Activated CD8-positive, alpha-beta memory T cell treated with anti-CD3 and anti-CD28 coated beads, Interleukin-2, amount 50 U/mL, for 4 hours (primary cell): ENCODE results near the gene ACOX3.
"Not testable (repeated sequence)": the region's sequence is repeated elsewhere in the genome, so short reads cannot be mapped to it uniquely, and the experiment has no call there.

Experiments used
- DNase-seq: peaks from one replicate; pipeline ENCODE4 v3.0.0-alpha.2; 2020

Gene ACOX3

DNA sequence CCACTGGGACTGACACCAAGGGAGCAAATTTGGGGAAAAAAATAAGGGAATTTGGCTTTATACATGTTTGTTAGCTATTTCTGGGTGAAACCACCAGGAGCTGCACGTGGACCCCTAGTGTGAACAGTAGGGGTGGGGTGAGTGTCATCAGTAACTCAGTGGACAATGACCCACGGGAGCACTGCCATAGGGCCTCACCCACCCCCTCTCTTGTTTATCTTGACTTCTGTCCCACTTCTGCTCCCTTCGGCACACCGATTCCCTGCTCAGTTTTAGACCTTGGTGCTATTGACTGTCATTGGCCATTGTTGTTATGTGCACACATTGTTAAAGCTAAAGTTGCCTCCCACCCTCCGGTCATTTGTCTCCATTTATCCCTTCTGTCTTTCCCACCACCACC, 9.0 kb downstream of the ACOX3 start:
- DNase-seq, result no peak

DNA sequence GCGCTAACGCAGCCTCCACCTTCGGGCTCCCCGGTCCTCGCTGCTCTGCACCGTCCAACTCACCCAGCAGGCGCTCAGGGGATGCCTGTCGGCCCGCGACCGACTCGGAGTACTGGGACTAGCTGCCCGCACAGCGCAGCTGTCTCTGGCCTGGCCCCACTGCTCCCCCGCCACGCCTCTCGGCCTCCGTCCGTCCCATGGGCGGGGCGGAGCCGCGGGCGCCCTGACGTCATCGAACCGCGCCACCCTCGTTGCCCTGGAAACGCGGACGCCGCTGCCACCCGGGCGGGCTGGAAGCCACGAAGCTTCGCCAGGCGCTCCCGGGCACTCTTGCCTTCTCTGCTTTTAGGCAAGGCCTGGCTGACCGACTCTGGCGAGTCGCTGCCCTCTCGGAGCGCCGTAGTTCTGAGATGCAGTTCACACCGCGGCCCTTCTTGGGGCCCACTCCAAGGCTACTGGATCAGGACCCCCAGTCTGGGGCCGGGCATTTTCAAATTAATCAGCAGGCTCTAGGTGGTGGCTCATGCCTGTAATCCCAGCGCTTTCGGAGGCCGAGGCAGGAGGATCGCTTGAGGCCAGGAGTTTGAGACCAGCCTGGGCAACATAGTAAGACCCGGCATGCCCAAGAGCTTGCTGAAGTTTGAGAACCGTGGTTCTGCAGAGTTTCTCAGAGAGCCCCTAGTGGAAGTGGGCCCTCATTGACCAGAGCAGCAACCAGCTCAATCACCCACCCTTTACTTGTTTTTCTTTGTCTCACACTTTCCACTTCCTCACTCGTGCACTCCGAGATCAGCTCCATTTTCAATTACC, 12.0 kb downstream of the ACOX3 start:
- peak; percentile 93 for DNase-seq

DNA sequence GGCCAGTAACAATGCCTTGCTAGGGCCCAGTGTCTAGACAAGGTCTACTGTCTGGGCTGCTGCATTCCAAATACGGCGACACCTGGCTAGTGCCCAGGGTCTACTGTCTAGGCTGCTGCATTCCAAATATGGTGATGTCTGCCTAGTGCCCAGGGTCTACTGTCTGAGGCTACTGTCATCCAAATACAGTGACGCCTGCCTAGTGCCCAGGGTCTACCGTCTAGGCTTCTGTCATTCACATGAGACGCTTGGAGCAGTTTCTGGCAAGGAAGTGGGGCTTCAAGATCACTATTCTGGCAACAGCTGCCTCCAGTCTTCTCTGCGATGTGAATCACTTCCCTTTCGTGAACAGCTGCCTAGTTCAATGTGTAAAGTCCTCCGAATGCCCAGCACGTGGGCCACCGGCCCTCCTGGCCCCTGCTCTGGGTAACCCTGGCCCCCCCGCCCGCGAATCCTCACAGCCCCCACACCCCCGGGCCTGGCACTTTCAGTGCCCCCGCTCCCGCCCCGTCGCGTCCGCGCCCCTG, 12.7 kb downstream of the ACOX3 start:
- DNase-seq, result no peak

DNA sequence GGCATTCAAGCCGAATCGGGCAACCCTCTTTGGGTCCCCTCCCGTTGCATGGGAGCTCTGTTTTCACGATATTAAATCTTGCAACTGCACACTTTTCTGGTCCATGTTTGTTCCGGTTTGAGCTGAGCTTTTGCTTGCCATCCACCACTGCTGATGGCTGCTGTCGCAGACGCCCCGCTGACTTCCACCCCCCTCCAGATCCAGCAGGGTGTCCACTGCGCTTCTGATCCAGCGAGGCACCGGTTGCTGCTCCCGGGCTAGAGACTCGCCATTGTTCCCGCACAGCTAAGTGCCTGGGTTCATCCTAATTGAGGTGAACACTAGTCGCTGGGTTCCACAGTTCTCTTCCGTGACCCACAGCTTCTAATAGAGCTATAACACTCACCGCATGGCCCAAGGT, 13.3 kb downstream of the ACOX3 start:
- no peak for DNase-seq

DNA sequence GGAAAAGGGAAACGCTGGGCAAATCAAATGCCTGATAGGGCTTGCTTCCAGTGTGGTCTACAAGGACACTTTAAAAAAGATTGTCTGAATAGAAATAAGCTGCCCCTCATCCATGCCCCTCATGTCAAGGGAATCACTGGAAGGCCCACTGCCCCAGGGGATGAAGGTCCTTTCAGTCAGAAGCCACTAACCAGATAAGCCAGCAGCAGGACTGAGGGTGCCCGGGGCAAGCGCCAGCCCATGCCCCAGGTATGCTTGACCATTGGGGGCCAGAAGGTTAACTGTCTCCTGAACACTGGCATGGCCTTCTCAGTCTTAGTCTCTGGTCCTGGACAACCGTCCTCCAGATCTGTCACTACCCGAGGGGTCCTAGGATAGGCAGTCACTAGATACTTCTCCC, 17.7 kb downstream of the ACOX3 start:
- DNase-seq, result no peak

DNA sequence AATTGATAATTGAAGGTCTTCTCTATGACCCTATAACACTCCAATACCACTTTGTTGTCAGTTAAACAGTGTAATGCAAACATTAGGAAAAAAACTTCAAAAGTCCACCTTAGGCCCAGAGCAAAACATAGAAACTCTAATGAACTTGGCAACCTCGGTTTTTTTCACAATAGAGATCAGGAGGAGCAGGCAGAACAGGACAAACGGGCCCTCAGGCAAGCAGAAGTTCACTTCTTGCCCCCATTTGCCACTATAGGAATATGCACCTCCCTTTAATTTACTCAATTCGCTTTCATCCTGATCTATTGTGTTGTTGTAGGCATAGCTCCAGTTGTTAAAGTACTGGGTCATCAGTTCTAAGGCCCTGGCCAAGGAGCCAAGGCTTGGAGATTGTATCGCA, 18.2 kb downstream of the ACOX3 start:
- DNase-seq, result no peak

- not testable (repeated sequence) for DNase-seq
Measured at GRCh38 chr4:8420151-8420550, 20.4 kb downstream of the ACOX3 start.

DNA sequence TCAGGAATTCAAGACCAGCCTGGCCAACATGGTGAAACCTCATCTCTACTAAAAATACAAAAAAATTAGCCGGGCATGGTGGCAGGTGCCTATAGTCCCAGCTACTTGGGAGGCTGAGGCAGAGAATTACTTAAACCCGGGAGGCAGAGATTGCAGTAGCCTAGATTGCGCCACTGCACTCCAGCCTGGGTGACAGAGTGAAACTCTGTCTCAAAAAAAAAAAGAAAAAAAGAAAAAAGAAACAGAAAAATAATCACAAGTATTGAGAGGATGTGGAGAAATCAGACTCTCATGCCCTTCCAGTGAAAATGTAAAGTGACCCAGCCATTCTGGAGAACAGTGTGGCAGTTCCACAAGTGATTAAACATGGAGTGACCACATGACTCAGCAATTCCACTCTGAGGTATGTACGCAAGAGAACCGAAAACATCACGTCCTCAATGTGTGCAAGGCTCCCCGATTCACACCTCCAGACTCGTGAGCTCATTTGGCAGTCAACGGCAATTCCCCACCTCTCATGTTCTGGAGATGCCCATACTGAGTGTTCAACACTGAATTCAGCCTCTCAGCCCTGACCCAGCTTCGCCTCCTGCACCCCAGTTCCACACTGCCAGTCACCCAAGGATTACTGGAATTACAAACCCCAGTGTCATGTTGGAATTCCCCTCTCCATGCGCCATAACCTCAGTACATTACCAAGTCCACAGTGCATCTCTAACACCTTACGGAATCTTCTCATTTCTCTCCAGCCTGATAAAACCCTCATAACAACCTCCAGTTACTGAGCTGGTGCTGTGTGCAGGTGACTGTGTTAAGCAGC, 21.1 kb downstream of the ACOX3 start:
- DNase-seq, result no peak

- DNase-seq, result no peak
Measured at GRCh38 chr4:8417071-8417614, 23.4 kb downstream of the ACOX3 start.

GRCh38 chr4:8414377-8414776, 26.1 kb downstream of the ACOX3 start:
- DNase-seq, result peak; percentile 35

- DNase-seq, result no peak
Measured at GRCh38 chr4:8412288-8412687, 28.2 kb downstream of the ACOX3 start.

DNA sequence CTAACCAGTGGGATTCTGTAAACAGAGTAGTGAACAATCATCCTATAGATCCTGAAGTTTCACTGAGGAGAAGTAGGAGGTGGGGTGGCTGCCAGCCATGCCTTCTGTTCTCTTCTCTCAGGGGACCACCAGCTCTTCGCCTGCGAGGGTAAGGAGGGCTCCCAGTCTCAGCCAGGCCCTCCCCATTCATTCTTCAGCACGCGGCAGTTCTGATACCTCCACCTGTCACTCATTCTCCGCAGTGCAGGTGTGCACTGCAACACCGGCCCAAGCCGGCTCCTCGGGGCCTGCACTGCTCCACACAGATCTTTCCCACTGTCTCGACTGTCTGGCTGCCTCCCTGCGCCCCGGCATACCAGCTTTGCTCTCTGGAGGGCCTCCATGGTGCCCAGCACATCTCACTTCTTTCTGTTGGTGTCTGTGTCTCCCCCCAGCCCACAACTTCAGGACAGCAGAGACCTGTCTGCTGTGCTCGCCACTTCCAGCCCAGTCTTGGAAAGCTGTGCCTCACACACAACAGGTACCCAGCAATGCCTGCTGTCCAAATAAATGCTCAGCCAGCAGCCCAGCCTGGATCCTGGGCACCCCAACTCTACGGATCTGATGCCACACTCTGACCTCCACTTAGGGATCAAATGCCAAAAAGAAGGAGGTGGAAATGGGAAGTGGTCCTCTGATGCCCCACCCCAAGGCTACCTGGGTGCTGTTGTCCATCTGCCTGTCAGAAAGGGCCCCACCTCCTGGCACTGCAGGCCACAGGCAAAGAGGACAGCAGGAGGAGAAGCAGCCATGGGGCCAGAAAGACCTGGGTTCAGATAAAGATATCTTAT, 29.0 kb downstream of the ACOX3 start:
- no peak for DNase-seq

DNA sequence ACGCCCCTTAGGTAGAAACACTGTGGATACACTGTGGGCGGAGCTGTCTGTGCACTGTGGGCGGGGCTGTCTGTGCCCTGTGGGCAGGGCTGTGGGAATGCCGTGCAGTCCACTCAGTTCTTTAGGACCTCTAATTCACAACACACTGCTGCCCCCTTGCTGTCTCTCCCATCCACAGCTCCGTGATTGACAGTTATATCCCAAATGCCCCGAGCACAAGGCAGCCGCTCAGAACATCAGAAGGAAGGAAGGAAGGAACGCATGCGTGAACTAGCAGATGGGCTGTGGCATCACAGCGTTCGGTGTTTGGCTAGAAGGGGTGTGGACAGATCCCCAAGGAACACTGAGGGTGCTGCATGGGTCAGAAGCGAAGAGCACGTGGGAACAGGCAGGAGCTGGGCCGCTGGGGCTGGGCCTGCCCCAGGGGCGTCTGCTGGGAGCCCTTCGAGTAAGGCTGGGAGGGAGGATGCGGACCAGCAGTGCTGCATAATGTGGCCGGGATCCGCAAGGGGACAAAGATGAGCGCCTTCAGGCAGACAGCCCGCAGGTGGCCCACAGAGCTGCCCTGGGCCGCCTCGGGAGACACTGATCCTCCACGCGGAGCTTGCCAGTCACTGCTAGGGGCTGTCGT, 29.8 kb downstream of the ACOX3 start:
- no peak for DNase-seq

DNA sequence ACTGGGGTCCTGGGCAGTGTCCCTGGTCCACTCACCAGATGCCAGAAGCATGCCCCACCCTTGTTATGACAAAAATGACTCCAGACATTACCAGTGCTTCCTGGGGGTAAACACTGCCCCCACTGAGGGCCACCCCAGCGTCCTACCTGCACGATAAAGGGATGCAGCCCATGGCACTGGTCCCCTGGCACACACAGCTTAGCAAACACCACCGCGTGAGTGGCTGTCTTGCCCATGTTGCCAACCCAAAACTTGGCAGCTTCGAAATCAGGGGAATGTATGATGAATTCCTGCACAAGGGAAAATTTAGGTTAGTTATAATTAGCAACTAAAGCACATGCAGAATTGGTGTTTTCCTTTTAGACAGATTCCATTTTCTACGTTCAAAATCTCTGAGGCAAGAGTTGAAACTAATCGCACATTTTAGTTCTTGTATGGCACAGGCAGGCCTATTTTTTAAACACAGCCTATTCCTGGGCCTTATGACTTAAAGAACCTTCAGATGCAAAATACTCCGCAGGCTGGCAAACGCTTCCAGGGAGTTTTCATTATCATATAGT, 30.4 kb downstream of the ACOX3 start:
- no peak for DNase-seq

DNA sequence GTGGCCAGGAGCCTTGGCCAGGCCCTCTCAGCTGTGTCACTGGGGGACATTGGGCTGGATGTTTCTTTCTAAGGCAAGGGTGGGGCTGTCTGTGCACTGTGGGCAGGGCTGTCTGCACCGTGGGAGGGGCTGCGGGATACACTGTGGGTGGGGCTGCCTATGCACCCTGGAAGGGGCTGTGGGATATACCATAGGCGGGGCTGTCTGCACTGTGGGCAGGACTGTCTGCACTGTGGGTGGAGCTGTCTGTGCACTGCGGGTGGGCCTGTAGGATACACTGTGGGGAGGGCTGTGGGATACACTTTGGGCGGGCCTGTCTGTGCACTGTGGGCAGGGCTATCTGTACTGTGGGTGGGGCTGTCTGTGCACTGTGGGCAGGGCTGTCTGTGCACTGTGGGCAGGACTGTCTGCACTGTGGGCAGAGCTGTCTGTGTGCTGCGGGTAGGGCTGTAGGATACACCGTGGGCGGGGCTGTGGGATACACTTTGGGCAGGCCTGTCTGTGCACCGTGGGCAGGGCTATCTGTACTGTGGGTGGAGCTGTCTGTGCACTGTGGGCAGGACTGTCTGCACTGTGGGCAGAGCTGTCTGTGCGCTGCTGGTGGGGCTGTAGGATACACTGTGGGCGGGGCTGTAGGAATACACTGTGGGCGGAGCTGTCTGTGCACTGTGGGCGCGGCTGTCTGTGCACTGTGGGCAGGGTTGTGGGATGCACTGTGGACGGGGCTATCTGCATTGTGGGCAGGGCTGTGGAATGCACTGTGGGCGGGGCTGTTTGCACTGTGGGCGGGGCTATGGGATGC, 31.1 kb downstream of the ACOX3 start:
- peak; percentile 57 for DNase-seq

- DNase-seq, result no peak
Measured at GRCh38 chr4:8407756-8408155, 32.8 kb downstream of the ACOX3 start.

DNA sequence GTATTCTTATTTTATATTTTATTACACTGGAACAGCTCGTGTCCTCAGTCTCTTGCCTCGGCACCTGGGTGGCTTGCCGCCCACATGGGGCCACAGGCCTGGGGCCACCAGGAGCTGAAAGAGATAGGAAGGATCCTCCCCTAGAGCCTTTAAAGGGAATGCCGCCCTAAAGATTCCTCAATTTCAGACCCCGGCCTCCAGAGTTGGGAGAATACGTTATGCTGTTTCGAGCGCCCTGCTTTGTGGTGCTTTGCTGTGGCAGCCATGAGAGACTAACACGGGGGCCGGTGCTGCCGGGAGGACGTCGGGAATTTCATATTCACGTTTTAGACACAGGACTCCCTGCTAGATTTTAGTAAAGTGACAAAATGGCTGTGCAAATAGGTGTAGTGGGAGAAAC, 33.2 kb downstream of the ACOX3 start:
- no peak for DNase-seq

DNA sequence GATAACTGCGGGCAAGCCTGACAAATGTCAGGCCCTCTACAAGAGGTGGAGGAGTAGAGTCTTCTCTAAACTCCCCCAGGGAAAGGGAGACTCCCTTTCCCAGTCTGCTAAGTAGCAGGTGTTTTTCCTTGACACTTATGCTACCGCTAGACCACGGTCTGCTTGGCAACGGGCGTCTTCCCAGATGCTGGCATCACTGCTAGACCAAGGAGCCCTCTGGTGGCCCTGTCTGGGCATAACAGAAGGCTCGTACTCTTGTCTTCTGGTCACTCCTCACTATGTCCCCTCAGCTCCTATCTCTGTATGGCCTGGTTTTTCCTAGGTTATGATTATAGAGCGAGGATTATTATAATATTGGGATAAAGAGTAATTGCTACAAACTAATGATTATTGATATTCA, 33.6 kb downstream of the ACOX3 start:
- DNase-seq, result not testable (repeated sequence)

DNA sequence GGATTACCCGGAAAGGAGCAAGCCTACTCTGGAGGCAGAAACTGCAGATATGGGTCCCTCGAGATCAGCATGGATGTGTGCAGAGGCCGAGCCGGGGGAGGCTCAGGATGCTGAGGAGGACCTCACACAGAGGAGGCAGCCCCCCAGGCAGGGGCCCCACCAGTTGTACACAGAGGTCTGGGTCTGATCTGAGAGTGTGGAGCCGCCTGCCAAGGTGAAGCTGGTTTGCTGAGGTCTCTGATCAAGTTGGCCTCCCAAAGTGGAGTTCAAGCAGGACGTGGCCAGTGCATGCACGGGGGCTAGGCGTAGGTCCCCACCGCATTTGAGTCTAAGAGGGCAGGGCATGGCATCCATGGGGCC, 35.0 kb downstream of the ACOX3 start:
- no peak for DNase-seq

- DNase-seq, result no peak
Measured at GRCh38 chr4:8404791-8405515, 35.6 kb downstream of the ACOX3 start.
